GM18499 (cell line): ENCODE measurements around the gene LGMN.
"Not testable (repeated sequence)": the region's sequence is repeated elsewhere in the genome, so short reads cannot be mapped to it uniquely, and the experiment has no call there.

Experiments used
- ATAC-seq: cut with Tn5 transposase; IDR thresholded peaks from one replicate; pipeline ENCODE4 v1.9.1; 2021; ENCODE audit warnings: moderate number of reproducible peaks; ENCODE audit not compliant: insufficient read depth, unreplicated experiment

The LGMN gene

GRCh38 chr14:92680781-92681650, 67.4 kb downstream of the LGMN start:
- no peak for ATAC-seq

GRCh38 chr14:92680330-92680729, 68.1 kb downstream of the LGMN start:
- not testable (repeated sequence) for ATAC-seq

- ATAC-seq: no peak
These were observed 69.2 kb downstream of the LGMN start for GRCh38 chr14:92679246-92679645.

GRCh38 chr14:92678766-92679165, 69.7 kb downstream of the LGMN start:
- ATAC-seq: no peak

GRCh38 chr14:92677955-92678354, 70.5 kb downstream of the LGMN start:
- ATAC-seq: no peak

- ATAC-seq: peak; percentile 68
These were observed 71.2 kb downstream of the LGMN start for GRCh38 chr14:92677087-92677668.

- no peak for ATAC-seq
These were observed 71.9 kb downstream of the LGMN start for GRCh38 chr14:92676403-92677086.

- ATAC-seq: no peak
These were observed 72.5 kb downstream of the LGMN start for GRCh38 chr14:92675976-92676375.

GRCh38 chr14:92675421-92675820, 73.0 kb downstream of the LGMN start:
- no peak for ATAC-seq

- ATAC-seq: no peak
These were observed 74.8 kb downstream of the LGMN start for GRCh38 chr14:92673601-92674150.

GRCh38 chr14:92670643-92671366, 77.6 kb downstream of the LGMN start:
- ATAC-seq: no peak

- no peak for ATAC-seq
These were observed 78.3 kb downstream of the LGMN start for GRCh38 chr14:92670160-92670559.

- peak; percentile 40 for ATAC-seq
These were observed 80.0 kb downstream of the LGMN start for GRCh38 chr14:92668276-92668973.

GRCh38 chr14:92666251-92666650, 82.2 kb downstream of the LGMN start:
- no peak for ATAC-seq

- ATAC-seq: no peak
These were observed 82.7 kb downstream of the LGMN start for GRCh38 chr14:92665661-92666110.

GRCh38 chr14:92663049-92663448, 85.4 kb downstream of the LGMN start:
- no peak for ATAC-seq

- no peak for ATAC-seq
These were observed 87.9 kb downstream of the LGMN start for GRCh38 chr14:92660571-92660970.

GRCh38 chr14:92659765-92660561, 88.5 kb downstream of the LGMN start:
- no peak for ATAC-seq

- no peak for ATAC-seq
These were observed 89.7 kb downstream of the LGMN start for GRCh38 chr14:92658684-92659083.
